Activated CD4-positive, CD25-positive, alpha-beta regulatory T cell treated with anti-CD3 and anti-CD28 coated beads, Interleukin-2, amount 50 U/mL, for 16 hours (primary cell): ENCODE measurements around the gene PPP1R12C.

Source experiments
- DNase-seq: peaks from one replicate; pipeline ENCODE4 v3.0.0-alpha.2; 2020; ENCODE audit warnings: low read depth, low spot score

Gene PPP1R12C

DNA sequence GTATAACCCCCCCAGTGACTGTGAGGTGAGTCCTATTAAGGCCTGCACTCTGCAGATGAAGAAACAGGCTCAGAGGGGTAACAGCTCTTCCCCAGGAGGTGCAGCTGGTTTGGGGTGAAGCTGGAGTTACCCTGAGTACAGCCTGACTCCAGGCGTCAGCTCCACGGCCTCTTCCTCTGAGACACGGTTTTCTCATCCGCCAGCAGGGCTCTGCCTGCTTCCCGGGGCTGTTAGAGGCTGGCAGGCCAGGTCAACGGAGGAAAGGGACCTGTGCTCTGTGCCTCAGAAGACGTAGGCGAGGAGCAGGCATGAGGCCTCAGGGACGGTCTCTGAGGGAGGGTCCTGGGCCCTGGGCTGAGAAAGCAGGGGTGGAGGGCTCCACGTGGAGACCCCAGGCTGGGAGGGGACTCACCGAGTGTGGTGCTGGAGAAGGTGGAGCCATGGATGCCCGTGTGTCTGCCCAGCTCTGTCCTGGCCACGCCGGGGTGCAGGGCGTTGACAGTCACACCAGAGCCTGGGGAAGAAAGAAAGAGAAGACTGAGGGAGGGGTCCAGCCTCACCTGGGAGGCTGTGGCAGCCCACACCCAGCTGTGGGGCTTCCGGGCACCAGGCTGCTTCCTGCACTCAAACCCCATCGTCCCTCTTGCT lies 70.3 kb downstream of the PPP1R12C start:
- no peak for DNase-seq

DNA sequence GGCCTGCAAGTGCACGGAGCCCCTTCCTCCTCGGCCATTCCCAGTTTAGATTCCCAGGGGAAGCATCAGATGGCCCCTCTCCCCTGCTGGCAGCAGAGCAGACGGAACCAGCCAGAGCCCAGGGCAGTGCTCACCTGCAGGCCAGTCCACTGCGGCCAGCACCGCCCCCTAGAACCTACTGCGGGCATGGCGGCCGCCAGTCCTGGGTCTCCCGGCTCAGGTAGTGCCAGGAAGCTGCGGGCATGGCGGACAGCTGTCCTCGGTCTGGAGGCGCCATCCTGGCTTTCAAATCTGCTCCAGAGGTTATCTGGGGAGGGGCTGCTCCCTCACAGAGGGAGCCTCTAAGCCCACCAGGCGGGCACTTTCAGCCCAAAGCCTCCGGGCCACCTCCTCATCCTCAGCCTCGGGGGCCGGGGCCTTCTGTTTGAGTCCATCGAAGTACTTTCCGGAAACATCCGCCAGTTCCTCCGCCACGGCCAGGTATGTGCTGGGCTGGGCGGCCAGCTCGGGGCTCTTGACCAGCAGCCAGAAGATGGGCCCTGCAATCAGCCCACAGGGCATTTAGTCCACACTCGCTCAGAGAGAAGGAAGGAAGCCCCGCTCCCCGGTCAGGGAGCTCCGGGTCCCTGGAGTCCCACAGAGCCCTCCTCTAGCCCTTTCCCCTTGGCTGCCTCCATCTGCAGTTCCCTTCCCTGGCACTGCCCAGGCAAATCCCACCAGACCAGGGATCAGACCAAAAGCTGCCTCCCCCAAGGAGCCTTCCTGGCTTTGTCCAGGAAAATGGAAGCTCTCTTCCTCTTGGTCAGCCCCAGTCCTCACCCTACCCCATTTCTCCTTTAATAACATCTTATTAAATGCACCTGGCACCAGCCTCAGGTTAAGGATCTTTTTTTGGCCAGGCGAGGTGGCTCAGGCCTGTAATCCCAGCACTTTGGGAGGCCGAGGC lies 72.4 kb downstream of the PPP1R12C start:
- no peak for DNase-seq

- DNase-seq = no peak
Measured at GRCh38 chr19:55044286-55044685, 73.2 kb downstream of the PPP1R12C start.

- no peak for DNase-seq
Measured at GRCh38 chr19:55042688-55043087, 74.7 kb downstream of the PPP1R12C start.

- DNase-seq = no peak
Measured at GRCh38 chr19:55042344-55042678, 75.1 kb downstream of the PPP1R12C start.

GRCh38 chr19:55041627-55042343 lies 75.7 kb downstream of the PPP1R12C start:
- DNase-seq = no peak

DNA sequence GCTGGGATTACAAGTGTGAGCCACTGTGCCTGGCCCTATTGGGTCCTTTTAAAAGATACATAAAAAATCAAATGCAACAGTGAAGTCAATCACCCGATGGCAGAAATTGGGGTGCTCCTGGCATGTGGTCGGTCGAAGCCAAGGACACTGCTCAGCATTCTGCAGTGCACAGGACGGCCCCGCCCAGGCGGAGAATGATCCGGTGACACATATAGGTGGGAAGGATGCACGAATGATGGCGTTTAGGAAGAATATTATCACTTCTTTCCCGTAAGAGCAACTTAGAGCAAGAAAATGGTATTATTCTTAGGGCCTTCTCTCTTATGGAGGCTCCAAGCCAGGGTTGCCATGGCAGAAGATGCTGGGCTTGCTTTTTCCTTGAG lies 76.2 kb downstream of the PPP1R12C start:
- DNase-seq = no peak
